HG03457 (cell line): ENCODE data around the gene MAP3K7.
A peak's percentile ranks its signal among the peaks of the same experiment; 100 is the strongest.

Experiments used
- ATAC-seq: cut with Tn5 transposase; IDR thresholded peaks from one replicate; pipeline ENCODE4 v1.9.1; 2021; ENCODE audit warnings: moderate number of reproducible peaks; ENCODE audit not compliant: unreplicated experiment

Gene MAP3K7

GRCh38 chr6:90485635-90486277 is 101.1 kb downstream of the MAP3K7 start:
- no peak for ATAC-seq

GRCh38 chr6:90484903-90485302 is 102.0 kb downstream of the MAP3K7 start:
- no peak for ATAC-seq

- no peak for ATAC-seq
These were observed 102.5 kb downstream of the MAP3K7 start for GRCh38 chr6:90484385-90484784.

- no peak for ATAC-seq
These were observed 102.9 kb downstream of the MAP3K7 start for GRCh38 chr6:90483956-90484355.

- ATAC-seq = no peak
These were observed 103.6 kb downstream of the MAP3K7 start for GRCh38 chr6:90483116-90483839.

GRCh38 chr6:90480666-90481065 is 106.2 kb downstream of the MAP3K7 start:
- ATAC-seq = no peak

GRCh38 chr6:90479603-90479926 is 107.3 kb downstream of the MAP3K7 start:
- ATAC-seq = no peak

- peak; percentile 72 for ATAC-seq
These were observed 107.9 kb downstream of the MAP3K7 start for GRCh38 chr6:90478789-90479602.

GRCh38 chr6:90478278-90478677 is 108.6 kb downstream of the MAP3K7 start:
- ATAC-seq = no peak

GRCh38 chr6:90477366-90477765 is 109.5 kb downstream of the MAP3K7 start:
- no peak for ATAC-seq

GRCh38 chr6:90472716-90473115 is 114.2 kb downstream of the MAP3K7 start:
- ATAC-seq = no peak

- no peak for ATAC-seq
These were observed 115.6 kb downstream of the MAP3K7 start for GRCh38 chr6:90471263-90471662.

GRCh38 chr6:90469906-90470305 is 117.0 kb downstream of the MAP3K7 start:
- ATAC-seq = no peak

GRCh38 chr6:90468859-90469258 is 118.0 kb downstream of the MAP3K7 start:
- ATAC-seq = no peak

- ATAC-seq = no peak
These were observed 118.8 kb downstream of the MAP3K7 start for GRCh38 chr6:90468080-90468479.

GRCh38 chr6:90467546-90467945 is 119.3 kb downstream of the MAP3K7 start:
- ATAC-seq = no peak

GRCh38 chr6:90466154-90466940 is 120.5 kb downstream of the MAP3K7 start:
- no peak for ATAC-seq

- ATAC-seq = no peak
These were observed 121.2 kb downstream of the MAP3K7 start for GRCh38 chr6:90465686-90466085.

- no peak for ATAC-seq
These were observed 122.4 kb downstream of the MAP3K7 start for GRCh38 chr6:90464507-90464906.

- no peak for ATAC-seq
These were observed 123.0 kb downstream of the MAP3K7 start for GRCh38 chr6:90463874-90464273.
